ENCODE measurements around the gene ASB15.

GRCh38 chr7:123675181-123675473 is 73.5 kb downstream of the ASB15 start:
- no peak for TF ChIP-seq EZH2phosphoT487 (IDR thresholded peaks at IDR 0.05; ENCODE audit: insufficient read depth, low read depth)
- no peak for TF ChIP-seq EZH2 (IDR thresholded peaks at IDR 0.05; ENCODE audit: insufficient read depth, poor library complexity, severe bottlenecking)
